OCI-LY7 (cell line): ENCODE measurements around the gene RAB2B.

Experiments
- EZH2phosphoT487 ChIP-seq: fragments of 200-600 bp; sonication (generic); IDR thresholded peaks from 2 replicates; pipeline ENCODE4 v1.6.1; 2018; ENCODE audit warnings: low read depth, borderline replicate concordance, mild to moderate bottlenecking, mixed run types, antibody characterized with exemption, low read length, moderate library complexity, mixed read lengths
- TF ChIP-seq, protein P1 (sequence below): fragments of 200-600 bp; sonication (generic); conservative IDR thresholded peaks from 2 replicates; pipeline ENCODE4 v1.5.1; 2014; ENCODE audit warnings: mild to moderate bottlenecking, antibody characterized with exemption, low read length, moderate library complexity, mixed read lengths

DNA sequence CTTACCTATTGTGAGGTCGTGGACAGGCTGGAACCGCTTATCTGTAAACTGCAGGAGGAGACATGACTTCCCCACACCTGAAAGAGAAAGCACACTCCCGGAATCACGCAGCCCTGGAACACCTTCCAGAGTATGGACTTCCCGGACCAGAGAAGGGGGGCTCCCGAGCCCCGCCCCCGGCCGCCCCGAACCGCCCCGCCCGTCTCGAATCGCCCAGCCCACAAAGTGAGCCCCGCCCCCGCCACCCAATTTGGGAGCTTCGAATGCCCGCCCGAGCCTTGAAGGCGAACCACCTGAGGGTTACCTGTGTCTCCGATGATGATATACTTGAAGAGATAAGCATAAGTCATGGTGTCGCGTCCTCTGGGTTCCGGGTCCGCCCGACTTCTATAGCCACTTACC is 235 bp downstream of the RAB2B start:
- TF ChIP-seq, protein P1, sequence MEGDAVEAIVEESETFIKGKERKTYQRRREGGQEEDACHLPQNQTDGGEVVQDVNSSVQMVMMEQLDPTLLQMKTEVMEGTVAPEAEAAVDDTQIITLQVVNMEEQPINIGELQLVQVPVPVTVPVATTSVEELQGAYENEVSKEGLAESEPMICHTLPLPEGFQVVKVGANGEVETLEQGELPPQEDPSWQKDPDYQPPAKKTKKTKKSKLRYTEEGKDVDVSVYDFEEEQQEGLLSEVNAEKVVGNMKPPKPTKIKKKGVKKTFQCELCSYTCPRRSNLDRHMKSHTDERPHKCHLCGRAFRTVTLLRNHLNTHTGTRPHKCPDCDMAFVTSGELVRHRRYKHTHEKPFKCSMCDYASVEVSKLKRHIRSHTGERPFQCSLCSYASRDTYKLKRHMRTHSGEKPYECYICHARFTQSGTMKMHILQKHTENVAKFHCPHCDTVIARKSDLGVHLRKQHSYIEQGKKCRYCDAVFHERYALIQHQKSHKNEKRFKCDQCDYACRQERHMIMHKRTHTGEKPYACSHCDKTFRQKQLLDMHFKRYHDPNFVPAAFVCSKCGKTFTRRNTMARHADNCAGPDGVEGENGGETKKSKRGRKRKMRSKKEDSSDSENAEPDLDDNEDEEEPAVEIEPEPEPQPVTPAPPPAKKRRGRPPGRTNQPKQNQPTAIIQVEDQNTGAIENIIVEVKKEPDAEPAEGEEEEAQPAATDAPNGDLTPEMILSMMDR, result no peak
- no peak for TF ChIP-seq EZH2phosphoT487
